Lower lobe of right lung (tissue), 2 donors: ENCODE results near the gene BRF1. TPM values are rescaled to one million over a fixed set of nuclear protein-coding genes. Genes with fewer than 3 reads are reported as not detected.

ENCODE experiments used
- ATAC-seq, 2 donors: fragments of 200-7000 bp; cut with Tn5 transposase; one replicate each; pipeline ENCODE4 v1.9.1; 2020 to 2022; ENCODE audit warnings: mild to moderate bottlenecking in 2 of 2, moderate library complexity in 2 of 2
- DNase-seq: peaks from one replicate; pipeline ENCODE4 v3.0.0-alpha.2; 2020
- H3K27ac ChIP-seq: fragments of 200-600 bp; one replicate; pipeline ENCODE4 v1.8.0; 2022
- H3K27me3 ChIP-seq: fragments of 200-600 bp; one replicate; pipeline ENCODE4 v1.8.0; 2022; ENCODE audit warnings: low read depth
- H3K36me3 ChIP-seq: fragments of 200-600 bp; one replicate; pipeline ENCODE4 v1.8.0; 2022; ENCODE audit warnings: mild to moderate bottlenecking
- H3K4me1 ChIP-seq: fragments of 200-600 bp; one replicate; pipeline ENCODE4 v1.8.0; 2022
- H3K4me3 ChIP-seq: fragments of 200-600 bp; one replicate; pipeline ENCODE4 v1.8.0; 2022; ENCODE audit warnings: mild to moderate bottlenecking
- H3K9me3 ChIP-seq: fragments of 200-600 bp; one replicate; pipeline ENCODE4 v1.8.0; 2022
- intact Hi-C: fragments of 100-400 bp; cut with DNase I; formaldehyde crosslinking; loops from one replicate; pipeline ENCODE4 v1.11.0; 2022
- total RNA-seq: library from RNA; stranded (reverse); fragmentation: NEBNext Ultra II Directional; extraction: Animal tissue kit (Norgen Biotek cat#: 25700); gene quantifications from one replicate; pipeline ENCODE4 v1.2.1, GENCODE V29; 2021
- TF ChIP-seq, protein P1 (sequence below): fragments of 200-600 bp; IDR thresholded peaks from one replicate; pipeline ENCODE4 v1.8.0; 2022; ENCODE audit warnings: antibody characterized with exemption, mild to moderate bottlenecking
- donor health status: DM: no; HTN: yes; CAD: no; lungs with severe emphysema.

BRF1 gene
- total RNA-seq, 1 donor from 2014 or later: 35.7 TPM

DNA sequence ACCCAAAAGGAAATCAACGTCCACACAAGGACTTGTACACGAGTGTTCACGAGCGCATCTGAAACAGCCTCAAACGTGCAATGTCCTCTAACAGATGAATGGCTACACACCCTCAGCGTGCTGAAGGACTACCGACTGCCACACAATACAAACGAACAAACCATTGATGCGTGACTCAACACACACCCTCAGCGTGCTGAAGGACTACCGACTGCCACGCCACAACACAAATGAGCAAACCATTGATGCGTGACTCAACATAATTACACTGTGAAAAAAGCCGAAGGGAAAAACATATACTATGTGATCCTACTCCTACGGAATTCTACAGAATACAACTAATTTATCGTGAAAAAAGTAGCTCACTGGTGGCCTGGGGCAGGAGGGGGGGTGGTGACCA, 77.5 kb downstream of the BRF1 start:
- Histone ChIP-seq H3K9me3 (no peaks in the 10 kb centered on the region), H3K4me3 (no peak overlapping the region), H3K4me1 (no peaks in the 10 kb centered on the region), H3K27ac (peak overlapping the region; percentile 77), H3K27me3 (no peaks in the 10 kb centered on the region), H3K36me3 (peaks cover 65% of the 10 kb centered on the region)
- DNase-seq (no peak), ATAC-seq (peak; percentile 2 to 71)
- TF ChIP-seq, protein P1, sequence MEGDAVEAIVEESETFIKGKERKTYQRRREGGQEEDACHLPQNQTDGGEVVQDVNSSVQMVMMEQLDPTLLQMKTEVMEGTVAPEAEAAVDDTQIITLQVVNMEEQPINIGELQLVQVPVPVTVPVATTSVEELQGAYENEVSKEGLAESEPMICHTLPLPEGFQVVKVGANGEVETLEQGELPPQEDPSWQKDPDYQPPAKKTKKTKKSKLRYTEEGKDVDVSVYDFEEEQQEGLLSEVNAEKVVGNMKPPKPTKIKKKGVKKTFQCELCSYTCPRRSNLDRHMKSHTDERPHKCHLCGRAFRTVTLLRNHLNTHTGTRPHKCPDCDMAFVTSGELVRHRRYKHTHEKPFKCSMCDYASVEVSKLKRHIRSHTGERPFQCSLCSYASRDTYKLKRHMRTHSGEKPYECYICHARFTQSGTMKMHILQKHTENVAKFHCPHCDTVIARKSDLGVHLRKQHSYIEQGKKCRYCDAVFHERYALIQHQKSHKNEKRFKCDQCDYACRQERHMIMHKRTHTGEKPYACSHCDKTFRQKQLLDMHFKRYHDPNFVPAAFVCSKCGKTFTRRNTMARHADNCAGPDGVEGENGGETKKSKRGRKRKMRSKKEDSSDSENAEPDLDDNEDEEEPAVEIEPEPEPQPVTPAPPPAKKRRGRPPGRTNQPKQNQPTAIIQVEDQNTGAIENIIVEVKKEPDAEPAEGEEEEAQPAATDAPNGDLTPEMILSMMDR: no peak
- intact Hi-C loops: no loop called here

DNA sequence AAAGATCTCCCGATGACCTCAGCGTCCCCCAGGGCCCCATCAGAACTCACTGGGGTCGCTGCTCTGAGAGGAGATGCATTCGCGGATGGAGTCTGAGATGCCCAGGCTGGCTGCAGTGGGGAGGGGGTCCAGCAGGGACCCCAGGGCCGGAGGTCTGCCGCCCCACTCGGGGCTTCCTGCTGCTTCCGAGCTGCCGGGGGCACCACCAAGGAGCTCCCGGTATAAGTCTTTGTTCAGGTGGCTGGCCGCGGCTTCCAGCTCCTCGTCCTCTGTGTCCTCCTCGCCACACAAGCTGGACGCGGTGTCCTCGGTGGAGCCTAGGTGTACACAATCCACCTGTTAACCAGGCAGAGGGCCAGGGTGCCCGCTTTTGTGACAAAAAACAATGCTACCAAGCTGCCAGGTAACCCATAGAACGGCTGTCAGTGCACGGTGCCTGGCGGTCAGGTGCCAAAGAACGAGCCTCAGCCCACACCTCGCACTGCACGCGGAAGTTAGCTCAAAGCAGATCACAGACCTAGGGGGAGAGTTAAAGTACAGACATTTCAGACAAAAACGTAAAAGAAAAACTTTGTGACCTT, 79.1 kb downstream of the BRF1 start:
- Histone ChIP-seq H3K36me3 (peaks cover 75% of the 10 kb centered on the region), H3K4me3 (no peak overlapping the region), H3K27me3 (no peaks in the 10 kb centered on the region), H3K4me1 (peaks cover 5% of the 10 kb centered on the region), H3K9me3 (no peaks in the 10 kb centered on the region), H3K27ac (no peak overlapping the region)
- DNase-seq: no peak
- ATAC-seq: no peak
- TF ChIP-seq, protein P1: no peak
- intact Hi-C loops: no loop called here

DNA sequence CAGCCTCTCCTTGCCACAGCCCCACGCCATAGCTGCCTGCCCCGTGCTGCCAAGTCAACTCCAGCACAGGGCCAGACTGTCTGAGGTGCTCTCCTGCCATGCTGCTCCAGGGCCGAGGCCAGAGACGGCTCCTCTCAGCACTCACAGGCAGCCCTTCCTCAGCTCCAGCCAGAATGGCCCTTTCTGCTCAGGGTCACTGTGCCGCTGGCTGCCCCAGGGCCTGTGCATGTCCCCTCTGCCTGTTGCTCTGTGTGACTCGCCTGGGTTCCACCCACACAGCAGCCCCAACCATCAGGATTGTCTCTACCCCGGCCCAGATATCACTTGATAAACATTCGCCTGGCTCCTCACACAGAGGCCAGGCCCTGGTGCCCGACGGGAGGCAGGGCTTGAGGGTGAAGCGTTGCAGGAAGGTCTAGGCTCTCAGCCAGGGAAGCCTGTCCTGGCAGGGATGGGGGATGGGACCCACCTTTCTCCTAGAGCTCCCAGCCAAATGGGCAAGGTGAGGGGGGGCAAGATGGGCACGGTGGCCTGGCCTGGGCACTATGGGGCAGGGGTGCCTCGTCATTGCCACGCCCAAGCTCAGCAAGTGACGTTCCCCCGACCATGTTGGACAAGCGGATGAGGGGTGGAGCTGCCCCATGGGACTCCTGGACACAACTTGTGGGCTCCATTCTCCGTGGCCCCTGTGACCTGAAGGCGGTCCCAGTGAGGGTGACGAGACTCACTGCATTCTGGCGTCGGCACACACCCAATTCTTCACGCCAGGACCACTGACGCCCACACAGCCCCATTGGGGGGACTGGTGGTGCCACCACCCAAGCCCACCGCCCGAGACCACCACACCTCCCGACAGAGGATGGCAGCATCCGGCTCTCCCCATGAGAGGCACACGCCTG, 79.9 kb downstream of the BRF1 start:
- ATAC-seq (no peak), DNase-seq (no peak)
- Histone ChIP-seq H3K9me3 (no peaks in the 10 kb centered on the region), H3K4me3 (no peak overlapping the region), H3K36me3 (peaks cover 73% of the 10 kb centered on the region), H3K4me1 (peaks cover 5% of the 10 kb centered on the region), H3K27me3 (no peaks in the 10 kb centered on the region), H3K27ac (no peak overlapping the region)
- TF ChIP-seq, protein P1: no peak
- intact Hi-C loops: no loop called here

DNA sequence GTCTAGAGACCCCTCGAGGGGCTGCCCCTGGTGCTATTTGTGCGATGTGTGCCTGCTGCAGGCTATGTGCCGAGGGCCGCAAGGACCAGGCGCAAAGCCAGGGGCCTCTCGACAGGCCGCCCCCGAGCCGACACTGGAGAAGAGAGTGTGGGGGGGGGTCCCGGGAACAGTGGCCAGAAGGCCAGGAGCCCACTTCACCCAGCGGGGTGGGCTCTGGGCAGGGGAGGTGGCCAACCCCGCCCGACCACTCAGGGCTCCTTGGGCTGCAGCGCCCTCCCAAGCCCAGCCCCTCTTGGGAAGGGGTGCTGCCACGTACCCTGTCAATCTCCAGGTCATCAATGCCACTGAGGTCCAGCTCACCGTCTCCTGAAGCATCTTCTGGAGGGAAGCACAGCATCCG, 81.0 kb downstream of the BRF1 start:
- peaks cover 5% of the 10 kb centered on the region for H3K4me1 ChIP-seq
- H3K36me3 ChIP-seq: peaks cover 63% of the 10 kb centered on the region
- no peak overlapping the region for H3K4me3 ChIP-seq
- DNase-seq: no peak
- H3K27me3 ChIP-seq: no peaks in the 10 kb centered on the region
- no peak for ATAC-seq
- H3K9me3 ChIP-seq: no peaks in the 10 kb centered on the region
- intact Hi-C loops: no loop called here
- TF ChIP-seq, protein P1: no peak
- H3K27ac ChIP-seq: no peak overlapping the region

DNA sequence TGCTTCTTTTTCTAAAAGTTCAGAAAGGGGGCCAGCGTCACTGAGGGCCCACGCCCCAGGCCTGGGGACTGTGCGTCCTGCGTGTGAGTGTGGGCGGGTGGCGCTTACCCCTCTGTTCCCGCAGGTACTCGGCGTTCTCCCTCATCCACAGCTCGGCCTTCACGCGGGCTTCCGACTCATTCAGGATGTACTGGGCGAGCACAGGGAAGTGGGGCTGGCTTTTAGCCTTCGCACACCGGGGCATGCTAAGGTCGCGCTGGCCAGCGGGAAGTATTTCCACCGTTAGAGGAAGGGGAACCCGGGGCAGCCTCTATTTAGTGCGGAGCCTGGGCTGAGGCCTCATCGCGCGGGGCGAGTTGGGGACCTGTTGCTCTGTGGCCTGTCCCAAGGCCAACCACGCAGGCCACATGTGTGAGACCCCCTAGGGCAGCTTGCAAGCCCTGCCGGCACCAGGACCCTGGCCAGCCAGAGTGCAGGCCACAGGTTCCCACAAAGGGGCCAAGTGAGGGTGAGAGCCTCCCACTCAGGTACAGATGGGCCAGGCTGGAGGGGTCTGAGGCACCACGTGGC, 81.7 kb downstream of the BRF1 start:
- peaks cover 67% of the 10 kb centered on the region for H3K36me3 ChIP-seq
- no peak overlapping the region for H3K4me3 ChIP-seq
- H3K4me1 ChIP-seq: peaks cover 5% of the 10 kb centered on the region
- no peak for DNase-seq
- no peak overlapping the region for H3K27ac ChIP-seq
- H3K27me3 ChIP-seq: no peaks in the 10 kb centered on the region
- H3K9me3 ChIP-seq: no peaks in the 10 kb centered on the region
- TF ChIP-seq, protein P1: no peak
- no peak for ATAC-seq
- intact Hi-C loops: no loop called here
